IgD-negative memory B cell (primary cell): ENCODE data around the gene OR10K1. TPM values are rescaled to one million over a fixed set of nuclear protein-coding genes. Genes with fewer than 3 reads are reported as not detected.
"Not testable (repeated sequence)": the region's sequence is repeated elsewhere in the genome, so short reads cannot be mapped to it uniquely, and the experiment has no call there.

Source experiments
- H3K27ac Mint-ChIP-seq, 3 donors: one replicate each; pipeline ENCODE4 v1.8.0; 2020 to 2022; ENCODE audit warnings: mild to moderate bottlenecking in 3 of 3, mixed read lengths in 3 of 3, moderate library complexity in 1 of 3
- H3K27me3 Mint-ChIP-seq: one replicate; pipeline ENCODE4 v1.8.0; 2021; ENCODE audit warnings: mixed read lengths
- H3K36me3 Mint-ChIP-seq: one replicate; pipeline ENCODE4 v1.8.0; 2020; ENCODE audit warnings: mild to moderate bottlenecking, mixed read lengths
- H3K4me1 Mint-ChIP-seq, 3 donors: one replicate each; pipeline ENCODE4 v1.8.0; 2020 to 2022; ENCODE audit warnings: mixed read lengths in 3 of 3, mild to moderate bottlenecking in 1 of 3
- H3K4me3 Mint-ChIP-seq, 4 donors: one replicate each; pipeline ENCODE4 v1.8.0; 2020 to 2022; ENCODE audit warnings: mild to moderate bottlenecking in 4 of 4, mixed read lengths in 4 of 4, moderate library complexity in 3 of 4
- H3K9me3 Mint-ChIP-seq, 3 donors: one replicate each; pipeline ENCODE4 v1.8.0; 2020 to 2021; ENCODE audit warnings: mixed read lengths in 3 of 3, mild to moderate bottlenecking in 1 of 3
- polyA plus RNA-seq: library from polyadenylated mRNA; unstranded; fragments of 300-500 nt; fragmentation: Illumina TruSeq; gene quantifications from one replicate; pipeline ENCODE4 v1.2.3, GENCODE V29; 2021

Gene OR10K1
- not detected for polyA plus RNA-seq

DNA sequence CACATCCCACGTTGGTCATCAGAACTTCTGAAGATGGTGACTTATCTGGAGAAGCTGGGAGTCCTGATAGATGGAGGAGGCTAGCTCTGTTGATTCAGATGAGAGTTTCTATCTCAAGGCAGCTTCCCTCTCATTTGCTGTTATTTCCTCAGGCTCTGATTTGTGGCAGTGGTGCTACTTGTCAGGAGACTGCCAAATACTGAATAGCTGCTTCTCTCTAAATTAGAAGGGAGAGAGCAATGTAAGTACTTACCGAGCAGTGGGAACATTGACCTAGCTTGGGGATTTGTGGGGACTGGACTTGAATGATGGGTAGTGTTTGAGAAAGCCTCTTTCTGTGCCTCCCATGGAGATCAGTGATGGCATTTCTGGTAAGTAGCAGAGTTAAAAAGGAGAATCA is at the start of gene OR10K1:
Gene OR10K1, plus strand, starts transcription at position 301 of the 400 bp plus-strand sequence. CDS start 3,728 bp downstream, outside the sequence.
- H3K4me1 Mint-ChIP-seq = no peaks in the 10 kb centered on the region
- H3K9me3 Mint-ChIP-seq = peaks cover 0 to 2% (median 2%) of the 10 kb centered on the region in 3 donors
- H3K27me3 Mint-ChIP-seq = peaks cover 2% of the 10 kb centered on the region
- H3K4me3 Mint-ChIP-seq = no peak within 1 kb of the TSS
- H3K36me3 Mint-ChIP-seq = peaks cover 3% of the 10 kb centered on the region
- no peak within 1 kb of the TSS for H3K27ac Mint-ChIP-seq

DNA sequence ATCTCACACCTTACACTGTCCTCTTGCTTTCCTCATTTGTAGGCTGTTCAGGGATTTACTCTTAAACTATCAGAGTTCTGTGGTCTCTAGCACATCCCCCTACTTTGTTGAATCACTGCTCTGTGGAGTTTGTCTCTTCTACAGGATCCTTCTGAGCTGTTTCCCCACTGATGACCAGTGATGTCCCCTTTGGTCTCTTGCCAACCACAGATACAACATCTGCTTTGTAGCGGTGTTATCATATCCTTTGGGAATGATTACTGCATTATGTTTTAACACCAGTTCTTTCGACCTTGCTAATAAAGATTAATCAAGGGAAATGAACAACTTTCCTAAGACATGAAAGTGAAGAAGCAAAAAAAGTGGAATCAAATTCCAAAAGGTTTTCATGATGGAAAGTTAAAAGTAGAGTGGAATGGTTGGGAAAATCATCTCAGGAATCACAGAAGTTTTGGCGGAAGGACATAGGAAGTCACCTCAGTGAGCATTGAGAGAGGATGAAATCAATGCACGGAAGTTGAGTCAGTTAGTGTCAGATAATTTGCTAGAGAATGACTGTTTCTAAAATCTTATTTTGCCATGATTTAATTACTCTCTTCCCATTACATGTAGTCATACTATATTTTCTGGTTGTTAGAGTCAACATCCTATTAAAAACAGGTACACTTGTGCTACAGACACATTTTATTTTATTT is 46.8 kb upstream of the OR10K1 start:
- no peak overlapping the region for H3K27ac Mint-ChIP-seq
- H3K27me3 Mint-ChIP-seq = no peaks in the 10 kb centered on the region
- H3K36me3 Mint-ChIP-seq = peaks cover 2% of the 10 kb centered on the region
- H3K4me3 Mint-ChIP-seq = no peak overlapping the region
- no peaks in the 10 kb centered on the region for H3K4me1 Mint-ChIP-seq
- H3K9me3 Mint-ChIP-seq = no peaks in the 10 kb centered on the region

GRCh38 chr1:158417586-158417985 is 44.0 kb upstream of the OR10K1 start:
- Mint-ChIP-seq H3K27me3 (no peaks in the 10 kb centered on the region), H3K4me1 (no peaks in the 10 kb centered on the region), H3K36me3 (peaks cover 2% of the 10 kb centered on the region), H3K27ac (no peak overlapping the region), H3K4me3 (no peak overlapping the region), H3K9me3 (peaks cover 0 to 1% (median 0%) of the 10 kb centered on the region in 3 donors)

- no peaks in the 10 kb centered on the region for H3K36me3 Mint-ChIP-seq
- no peak overlapping the region for H3K27ac Mint-ChIP-seq
- H3K4me1 Mint-ChIP-seq = no peaks in the 10 kb centered on the region
These were observed 39.4 kb upstream of the OR10K1 start for GRCh38 chr1:158422212-158422611.

DNA sequence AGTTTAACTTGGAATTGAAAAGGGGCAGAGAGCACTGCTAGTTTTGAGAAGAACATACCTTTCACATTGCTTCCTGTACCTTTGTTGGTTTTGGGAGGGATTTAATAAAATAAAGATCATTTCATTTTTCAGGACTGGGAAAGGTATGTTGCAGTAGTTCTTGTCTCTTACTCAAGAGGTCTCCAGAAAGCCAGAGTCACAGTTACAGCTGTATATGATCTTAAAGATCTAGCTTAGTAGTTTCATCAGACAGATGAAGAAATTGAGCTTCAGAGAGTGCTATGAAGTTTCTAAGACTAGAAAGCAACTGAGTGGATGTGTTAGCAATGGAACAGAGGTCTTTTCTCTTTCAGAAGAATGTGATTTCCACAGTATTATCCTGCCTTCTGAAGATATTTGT is 36.6 kb upstream of the OR10K1 start:
- no peaks in the 10 kb centered on the region for H3K4me1 Mint-ChIP-seq
- no peak overlapping the region for H3K27ac Mint-ChIP-seq
- H3K27me3 Mint-ChIP-seq = no peaks in the 10 kb centered on the region
- H3K4me3 Mint-ChIP-seq = no peak overlapping the region
- peaks cover 4 to 11% (median 4%) of the 10 kb centered on the region in 3 donors for H3K9me3 Mint-ChIP-seq
- H3K36me3 Mint-ChIP-seq = peaks cover 4% of the 10 kb centered on the region

More at GRCh38 chr1:158422212-158422611, 39.4 kb upstream of the OR10K1 start:
- H3K9me3 Mint-ChIP-seq = peaks cover 0 to 1% (median 0%) of the 10 kb centered on the region in 3 donors
- no peaks in the 10 kb centered on the region for H3K27me3 Mint-ChIP-seq
- H3K4me3 Mint-ChIP-seq = no peak overlapping the region

DNA sequence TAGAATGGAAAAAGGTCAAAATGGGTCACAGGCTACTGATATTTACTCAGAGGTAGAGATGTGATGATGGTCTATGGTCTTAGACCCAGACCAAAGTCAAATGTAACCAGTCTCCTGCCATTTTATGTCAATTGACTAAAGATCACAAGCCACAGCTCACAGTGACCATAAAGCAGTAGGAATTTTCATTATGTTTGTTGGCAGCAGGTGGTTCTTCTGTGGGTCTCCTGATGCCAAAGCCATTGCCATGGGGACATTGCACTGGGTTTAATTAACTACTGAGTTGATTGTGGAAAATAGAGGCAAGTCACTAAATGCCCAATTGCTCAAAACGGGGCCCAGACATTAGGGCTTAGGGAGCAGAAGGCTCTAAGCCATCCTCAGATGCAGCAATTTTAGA is 35.5 kb upstream of the OR10K1 start, which contains the start of gene OR10K2:
Gene OR10K2, minus strand, starts transcription at position 101 of the 400 bp plus-strand sequence. CDS start 5,371 bp downstream, outside the sequence.
- peaks cover 4% of the 10 kb centered on the region for H3K36me3 Mint-ChIP-seq
- H3K27me3 Mint-ChIP-seq = peaks cover 4% of the 10 kb centered on the region
- H3K27ac Mint-ChIP-seq = no peak within 1 kb of the TSS
- H3K9me3 Mint-ChIP-seq = peaks cover 5 to 17% (median 6%) of the 10 kb centered on the region in 3 donors
- H3K4me3 Mint-ChIP-seq = no peak within 1 kb of the TSS
- H3K4me1 Mint-ChIP-seq = no peaks in the 10 kb centered on the region

DNA sequence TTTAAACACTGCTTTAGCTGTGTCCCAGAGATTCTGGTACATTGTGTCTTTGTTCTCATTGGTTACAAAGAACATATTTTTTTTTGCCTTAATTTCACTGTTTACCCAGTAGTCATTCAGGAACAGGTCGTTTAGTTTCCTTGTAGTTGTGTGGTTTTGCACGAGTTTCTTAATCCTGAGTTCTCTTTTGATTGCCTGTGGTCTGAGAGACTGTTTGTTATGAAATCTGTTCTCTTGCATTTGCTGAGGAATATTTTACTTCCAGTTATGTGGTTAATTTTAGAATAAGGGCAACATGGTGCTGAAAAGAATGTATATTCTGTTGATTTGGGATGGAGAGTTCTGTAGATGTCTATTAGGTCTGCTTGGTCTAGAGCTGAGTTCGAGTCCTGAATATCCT is 31.5 kb upstream of the OR10K1 start:
- not testable (repeated sequence) for H3K4me1 Mint-ChIP-seq, H3K27ac Mint-ChIP-seq, H3K4me3 Mint-ChIP-seq, H3K36me3 Mint-ChIP-seq
- Mint-ChIP-seq H3K27me3 (peaks cover 13% of the 10 kb centered on the region), H3K9me3 (peaks cover 10 to 24% (median 11%) of the 10 kb centered on the region in 3 donors)

- H3K27ac Mint-ChIP-seq = no peak overlapping the region
- H3K27me3 Mint-ChIP-seq = peaks cover 19% of the 10 kb centered on the region
These were observed 26.9 kb upstream of the OR10K1 start for GRCh38 chr1:158434741-158435140.

DNA sequence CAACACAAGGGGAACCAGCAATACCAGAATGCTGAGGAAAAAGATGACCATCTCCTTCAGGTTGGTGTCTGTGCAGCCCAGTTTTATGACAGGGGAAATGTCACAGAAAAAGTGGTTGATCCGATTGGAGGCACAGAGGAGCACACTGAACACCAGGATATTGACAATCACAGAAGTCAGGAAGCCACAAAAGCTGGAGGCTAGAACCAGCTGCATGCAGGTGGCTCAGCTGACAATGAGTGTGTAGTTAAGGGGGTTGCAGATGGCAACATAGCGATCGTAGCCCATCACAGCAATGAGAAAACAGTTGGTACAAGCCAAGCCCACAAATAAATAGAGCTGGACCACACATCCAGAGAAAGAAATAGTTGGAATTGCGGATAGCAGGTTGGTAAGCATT is 16.3 kb upstream of the OR10K1 start:
- no peak overlapping the region for H3K27ac Mint-ChIP-seq
- peaks cover 2% of the 10 kb centered on the region for H3K36me3 Mint-ChIP-seq
- no peaks in the 10 kb centered on the region for H3K9me3 Mint-ChIP-seq
- peaks cover 3% of the 10 kb centered on the region for H3K27me3 Mint-ChIP-seq
- H3K4me3 Mint-ChIP-seq = no peak overlapping the region
- H3K4me1 Mint-ChIP-seq = peaks cover 0 to 3% (median 0%) of the 10 kb centered on the region in 3 donors

More at GRCh38 chr1:158434741-158435140, 26.9 kb upstream of the OR10K1 start:
- no peaks in the 10 kb centered on the region for H3K36me3 Mint-ChIP-seq
- H3K4me1 Mint-ChIP-seq = peaks cover 0 to 1% (median 0%) of the 10 kb centered on the region in 3 donors
- no peak overlapping the region for H3K4me3 Mint-ChIP-seq
- peaks cover 6 to 13% (median 8%) of the 10 kb centered on the region in 3 donors for H3K9me3 Mint-ChIP-seq

GRCh38 chr1:158454537-158454936 is 7.1 kb upstream of the OR10K1 start:
- H3K27me3 Mint-ChIP-seq = peaks cover 9% of the 10 kb centered on the region

DNA sequence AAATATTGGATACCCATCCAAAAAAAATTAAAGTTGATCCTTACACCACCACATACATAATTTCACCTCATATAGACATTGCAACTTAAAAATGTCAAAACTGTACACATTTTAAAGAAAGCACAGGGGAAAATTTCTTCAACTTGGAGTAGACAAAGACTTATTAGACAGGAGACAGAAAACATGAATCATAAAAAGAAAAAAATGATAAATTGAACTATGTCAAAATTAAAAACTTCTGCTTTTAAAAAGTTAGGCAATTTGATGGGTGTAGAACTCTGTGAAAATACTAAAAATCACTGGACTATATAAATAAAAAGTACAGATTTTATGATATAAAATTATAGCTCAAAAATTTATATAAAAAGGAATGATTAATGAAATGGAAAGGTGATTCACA is 4.4 kb upstream of the OR10K1 start:
- no peak overlapping the region for H3K4me3 Mint-ChIP-seq
- peaks cover 3% of the 10 kb centered on the region for H3K27me3 Mint-ChIP-seq
- peaks cover 0 to 2% (median 0%) of the 10 kb centered on the region in 3 donors for H3K9me3 Mint-ChIP-seq
- no peaks in the 10 kb centered on the region for H3K4me1 Mint-ChIP-seq
- no peak overlapping the region for H3K27ac Mint-ChIP-seq
- H3K36me3 Mint-ChIP-seq = no peaks in the 10 kb centered on the region

More at GRCh38 chr1:158454537-158454936, 7.1 kb upstream of the OR10K1 start:
- Mint-ChIP-seq H3K36me3 (no peaks in the 10 kb centered on the region), H3K4me3 (no peak overlapping the region), H3K27ac (no peak overlapping the region), H3K9me3 (peaks cover 2 to 11% (median 8%) of the 10 kb centered on the region in 3 donors), H3K4me1 (no peaks in the 10 kb centered on the region)

- H3K9me3 Mint-ChIP-seq = peaks cover 0 to 2% (median 0%) of the 10 kb centered on the region in 3 donors
- H3K4me3 Mint-ChIP-seq = no peak overlapping the region
- H3K4me1 Mint-ChIP-seq = no peaks in the 10 kb centered on the region
- no peaks in the 10 kb centered on the region for H3K36me3 Mint-ChIP-seq
- peaks cover 3% of the 10 kb centered on the region for H3K27me3 Mint-ChIP-seq
- H3K27ac Mint-ChIP-seq = no peak overlapping the region
These were observed 3.4 kb upstream of the OR10K1 start for GRCh38 chr1:158458263-158458662.

DNA sequence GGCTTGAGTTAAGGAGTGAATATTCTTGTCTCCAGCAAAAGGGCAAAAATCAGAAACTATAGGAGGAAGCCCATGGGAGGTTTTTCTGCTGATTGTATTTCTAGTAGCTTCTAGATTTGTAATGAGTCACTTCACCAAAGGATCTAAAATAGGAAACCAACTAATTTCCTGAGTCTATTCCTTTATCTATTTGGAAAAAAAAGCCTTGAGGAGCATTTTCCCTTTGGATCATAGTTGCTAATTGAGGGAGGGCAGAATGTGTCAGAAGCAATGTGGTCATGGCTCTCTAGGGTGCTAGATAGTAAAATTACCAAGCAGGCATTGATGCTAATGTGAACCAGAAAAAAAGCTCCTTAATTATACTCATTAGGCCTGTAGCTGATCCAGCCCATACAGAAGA is 10.3 kb downstream of the OR10K1 start, which contains the start of gene OR10R2:
Gene OR10R2, plus strand, starts transcription at position 301 of the 400 bp plus-strand sequence. CDS start 106 bp downstream, outside the sequence.
- Mint-ChIP-seq H3K9me3 (no peaks in the 10 kb centered on the region), H3K36me3 (no peaks in the 10 kb centered on the region), H3K4me3 (no peak within 1 kb of the TSS), H3K27me3 (peaks cover 3% of the 10 kb centered on the region), H3K27ac (peak within 1 kb of the TSS in 1 of 3 donors; percentile 2), H3K4me1 (no peaks in the 10 kb centered on the region)

DNA sequence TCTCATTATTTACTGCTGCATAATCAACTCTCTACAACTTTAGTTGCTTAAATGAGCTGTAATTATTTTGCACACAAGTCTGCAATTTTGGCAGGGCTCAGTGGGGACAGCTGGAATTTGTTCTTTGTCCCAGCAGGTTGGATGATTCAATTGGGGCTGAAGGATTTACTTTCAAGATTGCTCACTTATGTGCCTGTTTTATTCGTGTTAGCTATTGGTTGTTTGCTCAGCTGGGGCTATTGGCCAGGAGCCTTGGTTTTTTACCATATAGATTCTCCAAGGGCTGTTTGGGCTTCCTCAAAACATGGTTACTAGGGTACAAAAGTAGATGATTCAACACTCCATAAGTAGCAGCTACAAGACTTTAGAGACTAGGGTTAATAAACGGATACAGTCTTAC is 23.8 kb downstream of the OR10K1 start:
- Mint-ChIP-seq H3K4me1 (no peaks in the 10 kb centered on the region), H3K36me3 (no peaks in the 10 kb centered on the region), H3K27ac (no peak overlapping the region), H3K4me3 (no peak overlapping the region), H3K27me3 (peaks cover 3% of the 10 kb centered on the region), H3K9me3 (peaks cover 0 to 2% (median 0%) of the 10 kb centered on the region in 3 donors)

GRCh38 chr1:158491316-158491715 is 29.7 kb downstream of the OR10K1 start:
- no peak overlapping the region for H3K27ac Mint-ChIP-seq
- H3K36me3 Mint-ChIP-seq = no peaks in the 10 kb centered on the region
- H3K27me3 Mint-ChIP-seq = peaks cover 3% of the 10 kb centered on the region
- no peaks in the 10 kb centered on the region for H3K9me3 Mint-ChIP-seq
- H3K4me3 Mint-ChIP-seq = no peak overlapping the region
- H3K4me1 Mint-ChIP-seq = peaks cover 0 to 2% (median under 1%) of the 10 kb centered on the region in 3 donors

GRCh38 chr1:158493054-158493453 is 31.4 kb downstream of the OR10K1 start:
- Mint-ChIP-seq H3K9me3 (no peaks in the 10 kb centered on the region), H3K27me3 (peaks cover 1% of the 10 kb centered on the region), H3K36me3 (no peaks in the 10 kb centered on the region), H3K4me3 (no peak overlapping the region), H3K4me1 (peaks cover 0 to 2% (median 2%) of the 10 kb centered on the region in 3 donors), H3K27ac (no peak overlapping the region)
